NCI-H748 (cell line): Measurements from ENCODE around the gene FRY.
"Not testable (repeated sequence)": the region's sequence is repeated elsewhere in the genome, so short reads cannot be mapped to it uniquely, and the experiment has no call there.

Source experiments
- DNase-seq: peaks from one replicate; lab custom pipeline; 2025; ENCODE audit not compliant: unreplicated experiment; lab: John Stamatoyannopoulos, UW

Gene FRY

GRCh38 chr13:32040052-32040642 is 8.6 kb downstream of the FRY start:
- DNase-seq: no peak

DNA sequence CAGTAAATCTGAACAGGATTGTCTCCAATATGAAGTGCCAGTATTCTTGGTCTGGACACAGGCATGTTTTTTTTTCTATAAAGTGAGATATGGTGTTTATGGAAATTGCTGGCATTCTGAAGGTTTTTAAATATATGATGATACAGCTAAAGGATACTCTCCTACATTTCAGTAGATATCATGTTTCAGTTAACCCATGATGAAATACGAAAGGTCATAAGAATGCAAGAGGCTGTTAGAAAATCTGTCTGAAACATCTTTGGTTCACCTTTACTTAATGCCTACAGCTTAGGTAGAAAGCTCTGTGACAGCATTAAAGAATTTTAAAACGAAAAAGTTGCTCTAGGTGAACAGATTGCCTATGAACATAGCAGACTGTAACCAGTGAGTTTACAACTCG is 9.1 kb downstream of the FRY start:
- no peak for DNase-seq

GRCh38 chr13:32041429-32041828 is 9.9 kb downstream of the FRY start:
- no peak for DNase-seq

DNA sequence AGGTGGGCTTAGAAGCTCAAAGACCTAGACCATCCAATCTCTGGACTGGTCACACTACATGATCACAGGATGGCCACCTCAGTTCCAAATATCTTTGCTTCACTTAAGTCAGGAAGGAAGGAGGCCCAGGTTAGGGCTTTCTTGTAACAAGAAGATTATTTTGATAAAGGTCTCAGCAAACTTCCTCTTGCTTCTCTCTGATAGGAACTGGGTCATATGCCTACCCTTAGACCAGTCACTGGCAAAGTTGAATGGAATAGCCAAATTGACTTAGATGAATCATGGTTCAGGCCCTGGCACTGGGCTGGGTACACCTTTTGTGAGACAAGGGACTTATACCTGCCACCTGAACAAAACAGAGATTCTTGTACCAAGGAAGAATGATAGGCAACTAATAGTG is 11.0 kb downstream of the FRY start:
- no peak for DNase-seq

DNA sequence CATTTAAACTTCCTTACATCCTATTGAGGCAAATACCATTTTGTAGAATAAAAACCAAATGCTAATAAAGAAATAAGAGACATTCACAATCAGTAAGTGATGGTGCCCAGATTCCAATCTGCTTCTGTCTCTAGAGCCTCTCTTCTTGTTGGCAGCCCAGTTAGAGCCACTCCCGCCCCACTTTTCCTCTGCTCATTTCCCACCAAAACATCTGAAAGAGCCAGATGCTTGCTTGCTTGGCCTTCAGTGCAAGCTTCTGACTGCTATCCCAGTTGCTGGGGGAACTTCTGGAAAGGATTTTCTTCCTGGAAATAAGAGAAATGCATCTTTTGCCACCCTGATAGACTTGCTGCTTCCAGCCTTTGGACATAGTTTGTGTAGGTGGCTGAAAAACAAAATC is 12.9 kb downstream of the FRY start:
- no peak for DNase-seq

- no peak for DNase-seq
Measured at GRCh38 chr13:32045537-32045936, 14.0 kb downstream of the FRY start.

DNA sequence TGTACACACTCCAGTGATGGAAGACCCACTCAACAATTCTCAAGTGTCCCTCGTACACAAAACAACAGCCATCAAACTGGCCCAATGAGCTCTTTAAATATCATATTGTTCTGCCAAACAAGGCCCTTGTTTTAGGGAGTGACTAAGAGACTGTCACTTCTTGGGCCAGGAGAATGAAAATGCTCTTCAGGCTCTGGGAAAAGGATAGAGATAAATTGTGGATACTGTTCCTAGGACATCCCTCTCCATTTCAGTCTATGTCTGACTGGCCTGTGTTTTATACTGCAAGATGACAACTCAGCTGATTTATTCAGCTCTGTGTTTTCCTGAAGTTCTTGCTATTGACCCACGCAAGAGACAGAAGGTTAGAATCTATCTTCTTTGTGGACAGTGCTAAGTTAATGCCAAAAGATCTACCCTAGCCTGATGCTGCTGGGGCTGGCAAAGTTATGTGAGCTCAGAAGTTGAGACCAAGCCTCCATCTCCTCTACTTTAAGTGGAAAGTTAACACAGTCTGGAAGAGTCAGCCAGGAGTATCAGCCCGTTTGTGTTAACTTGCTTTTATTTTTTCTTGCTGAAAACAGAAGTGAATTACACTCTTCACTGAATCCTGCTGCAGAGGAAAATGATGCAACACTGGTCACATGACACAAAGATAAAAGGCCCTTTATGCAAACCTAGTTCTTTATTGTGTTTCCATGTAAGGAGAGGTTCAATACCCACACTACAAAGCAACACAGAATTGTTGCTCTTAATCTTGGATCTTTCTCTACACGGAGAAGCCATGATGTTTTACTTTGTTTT is 14.6 kb downstream of the FRY start:
- DNase-seq: peak; percentile 80

DNA sequence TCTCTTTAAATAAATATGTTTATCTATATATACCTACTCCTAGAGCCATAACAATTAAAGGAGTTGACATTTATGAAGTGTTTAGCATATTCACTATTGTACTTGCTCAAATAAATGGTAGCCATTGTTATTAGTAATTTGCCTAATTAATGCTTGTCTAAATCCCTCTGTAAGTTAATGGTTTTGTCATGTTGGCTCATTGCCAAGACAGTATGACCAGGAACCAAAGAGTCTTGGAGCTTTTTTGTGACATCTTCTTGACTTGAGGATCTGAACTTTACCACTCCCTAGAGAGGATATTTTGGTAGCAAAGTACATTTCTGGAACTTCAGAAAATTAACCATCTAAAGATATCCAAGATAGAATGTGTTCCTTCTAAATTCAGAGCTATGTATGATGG is 15.5 kb downstream of the FRY start:
- peak; percentile 74 for DNase-seq

DNA sequence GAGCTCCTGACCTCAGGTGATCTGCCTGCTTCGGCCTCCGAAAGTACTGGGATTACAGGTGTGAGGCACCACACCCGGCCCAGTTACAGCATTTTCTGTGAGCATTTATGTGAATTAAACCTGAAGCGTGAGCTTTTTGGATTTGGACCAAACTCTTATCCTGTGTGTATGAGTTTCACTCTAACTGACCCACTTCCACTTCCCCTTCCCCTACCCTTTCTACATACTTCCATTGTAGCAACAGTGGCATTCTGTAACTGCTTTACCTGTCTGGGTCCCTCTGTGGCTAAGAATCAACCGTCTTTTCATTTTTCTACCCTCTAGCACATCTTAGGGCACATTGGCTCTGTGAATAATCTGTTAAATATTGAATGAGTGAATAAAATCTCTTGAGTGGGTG is 16.2 kb downstream of the FRY start:
- DNase-seq: no peak

GRCh38 chr13:32048816-32049215 is 17.2 kb downstream of the FRY start:
- DNase-seq: peak; percentile 71

DNA sequence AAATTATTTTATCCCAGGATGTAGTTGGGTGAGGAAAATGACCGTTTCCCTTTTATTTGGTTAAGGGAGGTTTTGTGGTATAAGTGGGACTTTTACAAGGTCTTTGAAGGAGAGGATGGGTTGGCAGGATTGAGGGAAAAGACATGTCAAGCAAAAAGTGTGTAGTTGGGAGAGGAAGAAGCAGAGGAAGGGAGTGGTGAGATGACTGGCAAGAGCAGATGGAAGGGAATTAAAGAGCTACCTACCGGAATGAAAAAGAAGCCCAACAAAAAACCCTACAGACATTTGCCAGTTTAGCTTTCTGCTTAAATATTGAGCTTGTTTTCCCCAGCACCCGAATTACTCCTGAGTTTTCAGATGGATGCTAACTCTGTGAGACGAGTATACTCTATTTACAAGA is 19.6 kb downstream of the FRY start:
- DNase-seq: no peak

GRCh38 chr13:32056316-32056715 is 24.7 kb downstream of the FRY start:
- DNase-seq: peak; percentile 100

DNA sequence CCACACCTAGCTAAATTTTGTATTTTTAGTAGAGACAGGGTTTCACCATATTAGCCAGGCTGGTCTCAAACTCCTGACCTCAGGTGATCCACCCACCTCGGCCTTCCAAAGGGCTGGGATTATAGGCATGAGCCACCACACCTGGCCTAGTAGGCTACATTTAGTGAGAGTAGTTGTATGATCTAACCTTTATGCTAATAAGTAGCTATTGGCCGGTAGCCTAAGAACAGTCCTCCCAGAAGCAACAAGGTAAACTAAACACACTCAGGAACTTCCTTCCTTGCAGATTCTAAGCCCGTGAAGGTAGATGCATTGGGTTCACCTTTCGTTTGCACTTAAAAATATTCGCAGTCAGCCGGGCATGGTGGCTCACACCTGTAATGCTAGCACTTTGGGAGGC is 25.8 kb downstream of the FRY start:
- DNase-seq: not testable (repeated sequence)

- no peak for DNase-seq
Measured at GRCh38 chr13:32059511-32059984, 28.0 kb downstream of the FRY start.

DNA sequence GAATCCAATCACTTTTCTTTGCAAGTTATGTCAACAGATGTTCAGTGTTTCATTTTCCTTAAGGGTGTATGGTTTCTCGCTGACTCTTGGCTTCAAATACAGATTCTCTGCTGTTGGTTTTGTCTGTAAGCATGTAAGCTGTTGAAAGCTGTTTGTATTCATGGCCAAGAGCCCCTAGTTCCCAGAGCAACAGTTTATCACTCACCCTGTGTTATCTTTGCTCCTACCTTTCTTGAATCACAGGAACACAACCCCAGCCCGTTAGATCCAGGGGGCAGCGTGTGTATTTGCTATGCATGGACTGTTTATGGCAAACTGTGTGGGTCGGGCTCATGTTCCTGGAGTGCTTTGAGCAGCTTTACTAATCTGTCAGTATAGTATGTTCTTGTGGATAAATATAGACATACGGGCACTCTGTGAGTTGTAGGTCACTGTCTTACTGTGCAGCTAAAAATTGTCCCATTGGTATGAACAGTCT is 28.9 kb downstream of the FRY start:
- peak; percentile 43 for DNase-seq

- DNase-seq: no peak
Measured at GRCh38 chr13:32063619-32064233, 32.2 kb downstream of the FRY start.

DNA sequence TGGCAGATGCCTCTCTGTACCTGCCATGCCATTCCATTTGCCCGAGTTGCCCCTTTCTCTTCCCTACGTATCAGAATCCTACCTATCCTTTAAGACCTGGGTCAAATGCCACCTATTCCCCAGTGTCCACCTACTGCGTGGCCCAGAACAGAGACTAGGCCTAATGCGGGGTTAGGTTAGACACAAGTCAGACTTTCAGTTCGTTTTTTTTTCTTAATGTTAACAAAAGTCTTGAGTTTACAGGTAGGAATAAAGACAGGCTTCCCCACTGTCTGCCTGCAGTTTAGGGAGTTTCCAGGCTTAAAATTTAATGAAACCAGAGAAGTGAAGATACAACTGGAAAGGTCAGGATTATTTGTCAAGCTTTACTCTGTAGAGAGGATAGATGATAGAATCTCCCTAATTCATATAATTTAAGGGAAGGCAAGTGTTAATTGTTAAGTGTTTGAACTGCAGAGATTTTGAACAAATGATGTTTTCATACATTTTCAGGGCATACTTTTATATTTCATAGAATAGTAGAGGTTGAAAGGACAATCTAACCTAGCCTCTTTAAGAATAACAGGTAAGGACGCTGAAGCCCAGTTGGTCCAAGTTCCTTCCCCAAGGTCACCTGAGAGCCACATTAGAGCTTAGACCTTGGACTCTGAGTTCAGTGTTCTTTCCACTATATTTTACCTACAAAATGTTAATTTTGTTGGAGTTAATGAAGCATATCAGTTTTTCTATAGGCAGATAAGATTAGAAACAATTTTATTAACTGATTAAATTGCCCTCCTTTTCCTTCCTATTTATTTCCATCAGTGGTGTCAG is 35.8 kb downstream of the FRY start:
- no peak for DNase-seq

DNA sequence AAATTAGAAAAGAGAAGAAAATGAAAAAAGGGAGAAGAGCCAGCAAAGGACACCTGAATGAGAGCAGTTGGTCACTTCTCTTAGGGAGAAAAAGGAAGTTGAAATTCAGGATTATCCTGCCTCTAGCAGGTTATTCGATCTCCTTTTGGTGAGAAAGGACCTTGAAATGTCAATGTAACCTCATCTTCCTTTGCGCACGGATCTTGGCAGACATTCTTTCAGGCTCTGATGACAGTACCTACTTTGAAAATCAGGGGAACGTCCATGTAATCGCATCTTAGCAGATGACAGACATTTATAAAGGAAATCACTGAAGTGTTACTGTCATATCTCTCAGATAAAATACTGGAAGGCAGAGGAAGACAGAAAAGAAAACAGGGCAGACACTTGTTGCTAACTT is 36.7 kb downstream of the FRY start:
- DNase-seq: no peak

GRCh38 chr13:32073180-32073864 is 41.7 kb downstream of the FRY start:
- DNase-seq: no peak

DNA sequence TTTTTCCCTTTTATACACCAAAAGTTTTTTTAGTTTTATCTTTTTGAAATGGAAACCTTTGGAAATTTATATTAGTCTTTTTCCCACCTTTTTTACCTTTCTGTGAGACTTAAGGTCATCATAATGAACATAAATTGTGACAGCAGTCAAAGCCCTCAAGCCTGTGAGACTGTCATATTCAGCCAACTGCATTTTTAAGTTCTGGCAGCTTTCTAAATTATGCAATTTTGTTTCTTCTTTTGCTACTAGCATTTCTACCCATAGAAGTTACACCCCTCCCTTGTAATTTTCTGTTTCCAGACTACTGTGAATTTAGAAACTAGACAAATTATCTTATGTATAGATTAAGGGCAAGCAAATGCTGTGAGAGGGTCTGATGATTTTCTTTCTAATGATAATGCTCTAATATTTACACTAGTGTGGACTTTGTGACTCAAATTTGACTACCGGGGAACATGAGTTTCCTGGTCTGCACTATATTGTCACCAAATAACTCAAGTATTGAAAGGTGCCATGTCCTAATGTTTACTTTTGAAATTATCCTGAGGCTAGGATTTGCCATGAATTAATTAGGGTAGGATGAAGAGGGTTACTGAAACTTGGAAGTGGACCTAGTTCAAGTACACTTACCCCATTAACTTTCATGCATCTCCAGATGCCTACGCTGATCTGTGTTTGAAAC is 43.7 kb downstream of the FRY start:
- peak; percentile 80 for DNase-seq
